Measurements from ENCODE around the gene PBX2. TPM values are rescaled to one million over a fixed set of nuclear protein-coding genes. Genes with fewer than 3 reads are reported as not detected.
A peak's percentile ranks its signal among the peaks of the same experiment; 100 is the strongest.
"Not testable (repeated sequence)": the region's sequence is repeated elsewhere in the genome, so short reads cannot be mapped to it uniquely, and the experiment has no call there.

PBX2 gene, protein sequence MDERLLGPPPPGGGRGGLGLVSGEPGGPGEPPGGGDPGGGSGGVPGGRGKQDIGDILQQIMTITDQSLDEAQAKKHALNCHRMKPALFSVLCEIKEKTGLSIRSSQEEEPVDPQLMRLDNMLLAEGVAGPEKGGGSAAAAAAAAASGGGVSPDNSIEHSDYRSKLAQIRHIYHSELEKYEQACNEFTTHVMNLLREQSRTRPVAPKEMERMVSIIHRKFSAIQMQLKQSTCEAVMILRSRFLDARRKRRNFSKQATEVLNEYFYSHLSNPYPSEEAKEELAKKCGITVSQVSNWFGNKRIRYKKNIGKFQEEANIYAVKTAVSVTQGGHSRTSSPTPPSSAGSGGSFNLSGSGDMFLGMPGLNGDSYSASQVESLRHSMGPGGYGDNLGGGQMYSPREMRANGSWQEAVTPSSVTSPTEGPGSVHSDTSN
- 14.3 and 17.4 TPM in 2 replicates for total RNA-seq (2014; rRNA removed; shearing (Covaris generic))

DNA sequence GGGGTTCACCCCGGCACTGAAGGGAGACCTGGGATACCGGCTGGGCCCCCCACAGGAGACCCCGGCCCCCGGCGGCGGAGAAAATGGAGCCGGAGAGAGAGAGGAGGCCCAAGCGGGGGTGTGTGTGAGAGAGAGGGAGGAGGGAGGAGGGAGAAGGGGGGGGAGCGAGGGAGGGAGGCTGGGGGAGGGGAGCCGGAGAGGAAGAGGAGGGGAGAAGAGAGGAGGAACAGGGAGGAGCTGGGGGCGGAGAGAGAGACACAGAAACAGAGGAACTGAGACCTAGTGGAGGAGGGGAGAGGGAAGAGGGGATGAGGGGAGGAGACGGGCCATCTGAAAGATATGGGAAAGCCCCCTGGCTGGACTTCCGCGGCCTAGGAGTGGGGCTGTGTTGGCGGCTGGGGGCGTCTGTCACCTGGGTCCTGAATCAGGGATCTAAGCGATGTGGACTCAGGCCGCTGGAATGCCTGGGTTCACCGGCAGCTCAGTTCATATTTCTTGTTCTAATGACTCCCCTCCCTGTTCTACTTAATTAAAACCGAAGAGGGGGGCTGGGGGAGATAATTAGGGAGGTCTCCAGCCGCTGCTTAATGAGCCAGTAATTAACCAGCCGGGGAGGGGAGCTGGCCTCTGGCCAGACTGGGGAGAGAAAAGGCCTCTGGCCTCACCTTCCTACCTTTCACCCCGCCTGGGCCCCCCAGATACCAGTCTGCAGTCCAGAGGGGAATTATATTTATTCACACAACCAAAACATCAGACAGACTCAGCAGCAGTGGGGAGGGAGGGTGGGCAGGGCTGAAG, at the start of gene PBX2:
Gene PBX2, minus strand, starts transcription at position 149 of the 798 bp plus-strand sequence. CDS start 287 bp downstream, outside the sequence.
- peak; percentile 86 for DNase-seq (ENCODE audit: low spot score)

DNA sequence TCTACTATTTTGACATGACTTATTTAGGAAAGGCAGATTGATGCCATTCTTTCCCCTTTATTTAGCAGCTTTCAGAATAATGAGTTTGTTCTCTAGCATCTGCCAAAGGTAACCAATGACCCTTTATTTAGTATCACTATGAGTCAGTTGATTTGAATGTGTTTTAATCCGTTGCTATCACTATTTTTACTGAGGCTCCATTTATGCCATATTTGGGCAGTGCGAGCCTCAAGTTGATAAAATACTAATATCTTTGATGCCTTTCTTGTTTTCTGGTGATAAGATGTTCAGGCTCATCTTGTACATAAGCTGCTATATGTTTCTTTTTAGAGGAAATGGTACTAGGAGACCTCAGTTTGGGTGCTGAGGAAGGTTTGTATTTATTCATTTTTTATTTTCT, 49.5 kb upstream of the PBX2 start:
- no peak for DNase-seq (ENCODE audit: low spot score)

DNA sequence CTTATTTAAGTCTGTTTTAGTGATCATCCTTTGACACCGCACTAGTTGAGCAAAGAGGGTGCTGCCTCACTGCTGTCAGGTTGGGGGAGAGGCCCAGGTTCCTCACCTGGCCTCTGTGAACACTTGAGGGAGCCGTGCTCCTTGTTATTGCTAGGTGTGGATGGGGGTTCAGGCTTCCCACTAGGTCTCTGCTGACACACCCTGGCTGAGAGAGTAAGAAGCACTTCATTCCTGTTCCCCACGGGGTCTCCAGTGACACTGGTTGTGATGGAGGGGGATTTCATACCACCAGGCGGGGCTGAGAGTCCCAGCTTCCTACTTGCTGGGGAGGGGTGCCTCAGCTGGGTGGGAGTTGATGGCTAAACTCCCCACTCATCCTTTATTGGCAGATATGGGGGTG, 44.9 kb upstream of the PBX2 start:
- no peak for DNase-seq (ENCODE audit: low spot score)

DNA sequence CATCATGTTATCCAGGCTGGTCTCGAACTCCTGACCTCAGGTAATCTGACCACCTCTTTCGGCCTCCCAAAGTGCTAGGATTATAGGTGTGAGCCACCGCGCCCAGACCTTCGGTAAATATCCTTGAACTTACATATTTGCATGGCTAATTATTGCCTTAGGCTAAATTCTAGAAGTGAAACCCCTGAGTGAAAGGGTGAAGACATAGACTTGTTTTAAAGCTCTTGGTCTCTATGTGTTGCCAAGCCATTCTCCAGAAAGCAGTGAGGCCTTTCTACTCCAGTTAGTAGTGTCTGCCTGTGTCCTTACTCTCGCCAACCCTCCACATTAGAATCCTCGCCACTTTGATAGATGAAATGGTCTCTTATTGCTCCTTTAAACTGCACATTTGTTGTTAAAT, 36.4 kb upstream of the PBX2 start:
- no peak for DNase-seq (ENCODE audit: low spot score)

DNA sequence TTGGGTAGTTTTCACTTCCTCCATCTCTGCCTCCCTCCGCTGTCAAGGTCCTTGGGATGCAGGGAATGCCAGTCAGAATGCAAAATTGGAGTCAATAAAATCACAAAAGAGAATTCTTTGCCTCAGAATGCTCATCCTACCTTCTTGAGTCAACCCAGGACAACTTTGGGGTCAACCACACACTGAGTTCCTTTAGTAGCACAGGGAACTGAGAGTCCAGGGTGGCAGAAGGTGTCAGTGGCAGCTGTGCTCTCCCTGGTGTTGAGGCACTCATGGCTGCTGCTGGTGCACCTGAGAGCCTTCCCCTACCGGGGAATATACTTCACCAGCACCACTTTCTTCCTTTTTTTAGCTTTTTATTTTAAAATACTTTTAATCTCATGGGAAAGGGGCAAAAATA, 34.7 kb upstream of the PBX2 start:
- DNase-seq (ENCODE audit: low spot score) = no peak

DNA sequence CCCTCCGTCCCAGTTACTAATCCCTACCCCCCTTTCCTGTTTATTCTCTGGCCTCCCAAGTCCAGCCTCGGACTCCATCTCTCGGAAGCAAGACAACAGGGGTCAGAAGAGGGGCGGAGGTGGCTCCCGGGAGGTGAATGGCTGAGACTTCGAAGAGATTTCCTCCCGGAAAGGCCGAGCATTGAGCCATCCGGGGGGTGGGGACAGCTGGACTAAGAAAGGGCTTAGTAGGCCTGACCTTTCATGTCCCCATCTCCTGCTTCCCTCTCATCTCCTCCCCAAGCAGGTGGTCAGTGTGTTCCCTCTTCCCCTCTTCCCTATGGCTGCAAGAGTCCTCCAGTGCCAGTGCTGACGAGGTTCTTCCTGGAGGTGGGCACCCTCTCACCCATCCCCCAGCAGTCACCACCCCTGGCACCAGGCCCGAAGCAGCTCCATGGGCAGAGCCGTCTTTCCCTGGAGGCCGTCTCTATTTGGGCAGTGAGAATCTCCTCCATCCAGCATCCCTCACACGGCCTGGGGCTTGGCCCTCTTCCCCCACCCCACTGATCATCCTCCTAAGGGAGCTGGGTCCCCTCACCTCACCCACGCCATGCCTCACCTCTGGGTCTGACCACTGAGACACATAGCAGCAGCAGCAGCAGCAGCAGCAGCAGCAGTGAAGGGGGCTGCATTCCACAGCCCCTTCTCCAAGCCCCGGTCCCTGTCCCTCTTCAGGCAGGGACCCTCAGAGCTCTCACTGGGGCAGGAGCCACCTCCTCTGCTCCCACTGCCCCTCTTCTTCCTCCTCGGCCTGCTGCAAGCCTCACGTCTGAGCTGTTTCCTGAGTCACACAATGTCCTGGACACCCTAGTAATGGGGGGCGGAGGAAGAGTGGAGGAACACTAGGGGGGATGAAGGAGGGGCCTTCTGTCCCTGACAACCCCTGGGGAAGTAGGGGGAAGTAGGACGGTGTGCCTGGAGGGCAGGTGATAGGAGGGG, 33.5 kb upstream of the PBX2 start, which contains the start of gene NOTCH4:
Gene NOTCH4, minus strand, starts transcription at position 810 of the 978 bp plus-strand sequence. Its CDS starts 139 bp downstream, at position 671.
- no peak for DNase-seq (ENCODE audit: low spot score)

DNA sequence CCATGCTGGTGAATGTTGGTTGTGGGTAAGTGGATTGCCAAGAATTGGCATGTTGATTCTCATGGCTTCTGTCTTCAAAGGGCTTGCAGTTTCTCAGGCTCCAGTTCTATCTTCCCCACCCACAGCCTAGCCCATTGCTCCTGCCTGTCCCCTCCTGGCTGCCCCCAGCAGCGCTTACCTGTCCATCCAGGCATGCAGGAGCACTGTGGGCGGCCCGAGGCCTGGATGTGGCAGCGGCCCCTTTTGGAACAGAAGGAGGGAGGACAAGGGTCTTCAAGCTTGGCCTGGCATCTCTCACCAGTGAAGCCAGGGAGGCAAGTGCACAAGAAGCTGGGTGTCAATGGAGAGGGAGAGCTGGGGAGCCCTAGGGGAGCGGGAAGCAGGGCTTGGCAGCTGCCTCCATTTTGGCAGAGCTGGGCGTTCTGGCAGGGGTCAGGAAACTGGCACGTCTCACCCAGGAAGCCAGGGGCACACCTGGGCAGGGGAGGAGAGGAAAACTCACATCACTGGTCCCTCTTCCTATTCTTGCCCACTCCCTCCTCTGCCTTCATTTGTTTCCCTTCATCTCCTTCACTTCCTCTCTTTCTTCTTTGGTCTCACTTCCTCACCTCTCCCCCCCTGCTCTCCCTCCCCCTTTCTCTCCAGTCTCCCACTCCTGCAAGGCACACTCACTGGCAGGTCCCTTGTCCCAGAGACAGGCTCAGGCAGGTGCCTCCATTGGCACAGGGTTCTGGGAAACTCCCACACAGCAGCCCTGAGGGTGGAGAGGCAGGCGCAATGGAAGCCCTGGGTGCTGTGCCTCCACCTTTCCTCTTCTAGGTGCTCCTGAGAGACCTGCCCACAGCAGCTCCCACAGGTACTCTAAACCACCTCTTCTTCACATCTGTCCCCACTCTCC, 32.6 kb upstream of the PBX2 start:
- no peak for DNase-seq (ENCODE audit: low spot score)

DNA sequence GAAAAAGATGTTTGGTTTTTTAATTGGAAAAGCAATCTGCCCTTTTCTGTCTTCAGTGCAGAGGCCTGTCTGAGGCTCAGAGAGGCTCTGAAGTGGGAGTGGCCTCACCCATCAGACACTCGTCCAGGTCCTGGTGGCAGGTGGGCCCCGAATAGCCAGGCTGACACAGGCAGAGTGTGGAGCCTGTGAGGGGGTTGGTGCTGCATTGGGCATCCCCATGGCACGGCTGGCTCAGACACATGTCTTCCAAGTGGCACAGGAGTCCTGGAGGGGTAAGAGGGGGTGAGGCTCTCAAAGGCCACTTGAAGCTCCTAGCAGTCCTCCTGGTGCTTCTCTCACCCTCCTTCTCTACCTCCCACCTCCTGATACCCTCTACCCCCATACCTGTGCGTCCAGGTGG, 30.0 kb upstream of the PBX2 start:
- DNase-seq (ENCODE audit: low spot score) = no peak

DNA sequence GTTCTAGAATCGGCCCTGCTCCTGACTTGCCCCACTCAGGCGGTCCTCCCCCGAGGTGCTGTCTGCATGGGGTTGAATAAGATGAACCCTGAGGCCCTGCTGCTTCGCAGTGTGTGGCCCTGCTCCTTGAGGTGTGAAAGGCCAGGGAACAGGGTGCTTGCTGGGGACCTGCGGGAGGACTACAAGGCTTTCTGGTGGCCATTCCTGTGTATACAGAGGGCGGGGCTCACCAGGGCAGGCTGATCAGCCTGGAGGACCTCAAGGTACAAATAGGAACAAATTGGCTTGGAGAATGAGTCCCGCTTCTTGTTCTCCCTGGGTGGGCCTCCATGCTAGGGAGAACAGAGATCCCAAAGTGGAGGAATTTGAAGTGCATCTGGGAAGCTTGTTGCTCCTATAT, 28.2 kb upstream of the PBX2 start:
- no peak for DNase-seq (ENCODE audit: low spot score)

DNA sequence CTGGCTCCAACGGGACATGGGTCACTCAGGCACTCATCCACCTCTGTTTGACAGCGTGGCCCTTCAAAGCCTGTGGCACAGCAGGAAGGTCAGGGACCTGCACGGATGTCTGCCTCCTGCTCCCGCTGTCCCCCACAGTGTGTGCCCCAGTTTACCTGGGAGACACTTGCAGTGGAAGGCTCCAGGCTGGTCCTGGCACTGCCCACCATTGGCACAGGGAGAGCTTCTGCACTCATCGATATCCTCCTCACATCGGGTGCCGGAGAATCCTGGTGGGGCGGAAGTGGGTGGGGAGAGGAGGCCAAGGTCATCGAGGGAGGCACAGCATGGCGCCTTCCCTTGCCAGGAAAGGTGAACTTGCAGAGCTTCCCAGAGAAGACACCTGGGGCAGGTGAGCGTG, 27.0 kb upstream of the PBX2 start:
- no peak for DNase-seq (ENCODE audit: low spot score)

DNA sequence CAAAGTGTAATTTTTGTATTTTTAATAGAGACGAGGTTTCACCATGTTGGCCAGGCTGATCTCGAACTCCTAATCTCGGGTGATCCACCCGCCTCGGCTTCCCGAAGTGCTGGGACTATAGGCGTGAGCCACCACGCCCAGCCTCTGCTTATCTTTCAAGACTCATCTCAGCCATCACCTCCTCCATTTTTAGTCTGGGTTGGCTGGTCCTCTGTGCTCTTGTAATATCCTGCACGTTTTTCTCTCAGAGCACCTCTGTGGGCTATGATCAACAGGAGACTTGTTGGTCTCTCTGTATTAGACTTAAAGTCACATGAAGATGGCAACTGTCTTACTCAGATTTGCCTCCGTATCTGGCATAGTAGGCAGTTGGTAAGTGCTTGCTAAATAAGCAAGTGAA, 26.3 kb upstream of the PBX2 start:
- DNase-seq (ENCODE audit: low spot score) = no peak

DNA sequence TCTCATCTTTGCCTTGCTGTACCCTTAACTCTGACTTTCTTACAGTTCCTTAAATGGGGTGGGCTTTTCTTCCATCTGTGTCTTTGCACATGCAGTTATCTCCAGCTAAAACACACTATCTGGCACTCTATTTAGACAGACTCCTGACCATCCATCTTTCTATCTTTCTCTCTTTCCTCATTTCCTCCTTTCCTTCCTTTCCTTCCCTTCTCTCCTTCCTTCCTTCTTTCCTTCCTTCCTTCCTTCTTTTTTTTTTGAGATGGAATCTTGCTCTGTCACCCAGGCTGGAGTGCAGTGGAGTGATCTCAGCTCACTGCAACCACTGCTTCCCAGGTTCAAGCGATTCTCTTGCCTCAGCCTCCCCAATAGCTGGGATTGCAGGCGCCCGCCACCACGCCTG, 25.6 kb upstream of the PBX2 start:
- no peak for DNase-seq (ENCODE audit: low spot score)

DNA sequence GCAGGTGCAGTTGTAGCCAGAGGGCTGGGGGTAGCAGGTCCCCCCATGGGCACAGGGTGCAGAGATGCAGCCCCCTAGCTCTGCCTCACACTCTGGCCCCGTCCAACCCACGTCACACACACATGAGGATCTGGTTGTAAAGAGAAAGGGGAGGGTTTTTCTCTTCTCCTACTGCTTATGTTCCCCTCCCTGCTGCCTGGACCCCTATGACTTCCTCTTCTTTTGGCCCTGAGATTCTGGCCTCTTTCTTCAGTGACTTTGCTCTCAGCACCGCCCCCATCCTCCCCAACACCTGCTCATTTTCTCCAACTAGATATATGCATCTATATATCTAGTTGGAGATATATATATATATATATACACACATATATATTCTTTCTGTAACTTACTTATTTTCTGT, 24.1 kb upstream of the PBX2 start:
- no peak for DNase-seq (ENCODE audit: low spot score)

DNA sequence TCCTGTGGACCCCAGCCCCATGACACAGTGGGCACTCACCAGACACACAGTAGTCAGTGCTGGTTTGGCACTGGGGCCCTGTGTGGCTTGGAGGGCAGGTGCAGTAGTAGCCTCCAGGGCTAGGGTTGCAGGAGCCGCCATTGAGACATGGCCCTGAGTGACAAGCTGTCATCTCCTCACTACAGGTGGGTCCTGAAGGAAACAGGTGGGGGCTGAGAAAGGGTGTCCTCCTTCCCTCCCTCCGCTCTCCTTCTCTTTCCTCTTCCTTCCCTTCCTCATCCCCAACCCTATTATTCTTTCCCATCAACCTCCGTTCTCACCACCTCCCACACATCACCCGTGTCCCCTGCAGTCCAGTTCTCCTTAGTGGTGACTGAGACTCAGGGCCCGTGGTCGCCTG, 23.6 kb upstream of the PBX2 start:
- DNase-seq (ENCODE audit: low spot score) = no peak

DNA sequence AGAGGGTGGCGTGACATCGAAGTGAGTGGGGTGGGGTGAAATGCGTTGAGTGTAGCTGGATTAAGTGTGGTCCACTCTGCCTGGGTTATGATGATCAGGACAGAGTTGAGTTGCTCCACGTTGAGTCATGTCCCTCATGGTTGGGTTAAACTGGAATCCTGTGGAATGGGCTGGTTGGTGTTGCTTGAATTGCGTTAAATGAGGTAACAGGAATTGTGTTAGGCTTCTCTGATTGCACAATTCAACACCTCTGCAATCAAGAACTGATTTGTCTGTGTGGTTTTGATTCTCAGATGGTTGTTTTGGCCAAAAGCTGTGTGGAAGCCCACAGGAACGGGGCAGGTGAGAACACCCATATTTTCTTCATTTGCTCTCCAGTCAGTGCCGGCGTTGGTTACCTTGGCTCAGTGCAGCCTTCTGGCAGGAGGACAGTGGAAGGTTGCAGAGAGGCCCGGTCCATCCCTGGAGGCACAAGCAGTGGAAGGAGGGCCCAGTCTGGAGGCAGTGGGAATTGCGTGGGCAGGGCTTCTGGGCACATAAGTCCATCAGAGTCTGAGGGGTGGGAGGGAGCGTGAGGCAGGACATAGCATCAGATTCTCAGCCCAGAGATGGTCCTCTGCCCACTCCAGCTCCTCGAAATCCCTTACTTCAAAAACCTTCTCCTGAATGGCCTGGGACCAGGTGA, 22.2 kb upstream of the PBX2 start:
- no peak for DNase-seq (ENCODE audit: low spot score)

DNA sequence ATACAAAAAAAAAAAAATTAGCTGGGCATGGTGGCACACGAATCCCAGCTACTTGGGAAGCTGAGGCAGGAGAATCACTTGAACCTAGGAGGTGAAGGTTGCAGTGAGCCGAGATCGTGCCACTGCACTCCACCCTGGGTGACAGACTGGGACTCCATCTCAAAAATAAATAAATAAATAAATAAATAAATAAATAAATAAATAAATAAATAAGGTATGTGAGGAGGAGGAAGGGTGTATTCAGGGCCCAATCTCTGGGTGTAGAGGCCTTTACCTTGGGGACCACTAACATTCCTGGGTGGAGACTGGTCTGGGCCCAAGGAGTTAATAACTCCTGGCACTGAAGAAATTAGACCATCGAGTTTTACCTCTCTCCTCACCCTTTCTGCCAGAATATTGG, 21.4 kb upstream of the PBX2 start:
- DNase-seq (ENCODE audit: low spot score) = not testable (repeated sequence)

DNA sequence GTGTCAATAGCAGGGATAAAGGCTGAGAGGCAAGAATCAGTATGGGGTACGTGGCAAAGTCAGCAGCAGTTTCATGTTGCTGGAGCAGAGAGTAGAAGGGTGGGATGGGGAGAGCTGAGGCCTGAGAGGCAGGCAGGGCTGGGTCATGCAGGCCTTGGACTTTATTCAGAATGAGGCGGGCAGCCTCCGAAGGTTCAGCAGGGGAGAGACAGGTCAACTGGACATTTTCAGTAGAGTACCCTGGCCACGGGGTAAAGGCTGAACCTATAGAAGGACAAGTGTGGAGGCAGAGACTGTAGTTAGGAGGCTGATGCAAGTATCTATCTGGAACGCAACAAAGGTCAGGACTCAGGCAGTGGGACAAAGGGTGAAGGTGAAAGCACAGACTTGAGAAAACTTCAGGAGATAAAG, 20.2 kb upstream of the PBX2 start:
- DNase-seq (ENCODE audit: low spot score) = no peak

DNA sequence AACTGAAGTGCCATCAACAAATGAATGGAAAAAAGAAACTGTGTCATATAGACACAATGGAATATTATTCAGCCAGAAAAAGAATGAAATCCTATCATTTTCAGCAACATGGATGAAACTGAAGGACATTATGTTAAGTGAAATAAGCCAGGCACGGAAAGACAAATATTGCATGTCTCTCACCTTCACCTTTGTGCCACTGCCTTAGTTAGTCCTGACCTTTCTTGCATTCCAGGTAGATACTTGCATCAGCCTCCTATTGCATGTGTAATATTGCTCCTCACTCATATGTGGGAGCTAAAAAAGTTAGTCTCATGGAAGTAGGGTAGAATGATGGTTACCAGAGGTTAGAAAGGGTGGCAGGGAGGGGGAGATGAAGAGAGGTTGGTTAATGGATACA, 19.0 kb upstream of the PBX2 start:
- DNase-seq (ENCODE audit: low spot score) = no peak

DNA sequence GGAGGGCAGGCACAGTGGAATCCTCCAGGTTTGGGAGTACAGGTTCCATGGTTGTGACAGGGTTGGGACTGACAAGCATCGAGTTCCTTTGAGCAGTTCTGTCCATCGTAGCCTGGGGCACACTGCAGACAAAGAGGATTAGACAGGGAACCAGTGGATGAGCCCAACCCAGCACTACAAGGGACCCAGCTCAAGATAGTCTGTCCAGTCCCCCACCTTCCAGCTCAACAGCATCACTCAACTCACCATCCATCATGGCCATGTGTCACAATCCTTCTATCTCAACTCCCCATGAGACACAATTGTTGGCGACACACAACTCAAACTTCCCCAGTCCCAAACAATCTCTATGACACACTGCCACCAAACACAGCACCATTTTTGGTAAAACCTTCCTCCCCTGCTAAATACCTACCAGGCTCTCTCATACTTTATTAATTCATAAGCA, 14.3 kb upstream of the PBX2 start:
- DNase-seq (ENCODE audit: low spot score) = no peak

Data from H4 (cell line).